22Rv1 (cell line): ENCODE data around the gene LBHD2.

Experiments
- ZFX ChIP-seq: fragments of 450-650 bp; IDR thresholded peaks from 2 replicates; pipeline ENCODE4 v1.6.1; 2017; ENCODE audit warnings: antibody characterized with exemption, borderline replicate concordance
- TF ChIP-seq, protein P1 (sequence below): fragments of 450-650 bp; IDR thresholded peaks from 2 replicates; pipeline ENCODE4 v1.5.1; 2017; ENCODE audit warnings: mild to moderate bottlenecking

DNA sequence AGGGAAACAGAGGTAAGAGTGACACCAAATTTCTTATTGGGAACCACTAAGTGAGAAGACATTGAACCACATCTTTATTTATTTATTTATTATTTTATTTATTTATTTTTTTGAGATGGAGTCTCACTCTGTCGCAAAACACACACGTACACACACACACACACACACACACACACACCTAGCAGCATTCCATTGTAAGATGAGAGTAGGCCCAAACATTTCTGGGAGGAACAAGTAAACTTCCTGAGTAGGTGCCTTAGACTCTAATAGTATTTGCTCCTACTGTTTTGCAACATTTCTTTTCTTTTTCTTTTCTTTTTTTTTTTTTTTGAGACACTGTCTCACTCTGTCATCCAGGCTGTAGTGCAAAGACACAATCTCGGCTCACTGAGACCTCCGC, 19.6 kb upstream of the LBHD2 start:
- TF ChIP-seq, protein P1, sequence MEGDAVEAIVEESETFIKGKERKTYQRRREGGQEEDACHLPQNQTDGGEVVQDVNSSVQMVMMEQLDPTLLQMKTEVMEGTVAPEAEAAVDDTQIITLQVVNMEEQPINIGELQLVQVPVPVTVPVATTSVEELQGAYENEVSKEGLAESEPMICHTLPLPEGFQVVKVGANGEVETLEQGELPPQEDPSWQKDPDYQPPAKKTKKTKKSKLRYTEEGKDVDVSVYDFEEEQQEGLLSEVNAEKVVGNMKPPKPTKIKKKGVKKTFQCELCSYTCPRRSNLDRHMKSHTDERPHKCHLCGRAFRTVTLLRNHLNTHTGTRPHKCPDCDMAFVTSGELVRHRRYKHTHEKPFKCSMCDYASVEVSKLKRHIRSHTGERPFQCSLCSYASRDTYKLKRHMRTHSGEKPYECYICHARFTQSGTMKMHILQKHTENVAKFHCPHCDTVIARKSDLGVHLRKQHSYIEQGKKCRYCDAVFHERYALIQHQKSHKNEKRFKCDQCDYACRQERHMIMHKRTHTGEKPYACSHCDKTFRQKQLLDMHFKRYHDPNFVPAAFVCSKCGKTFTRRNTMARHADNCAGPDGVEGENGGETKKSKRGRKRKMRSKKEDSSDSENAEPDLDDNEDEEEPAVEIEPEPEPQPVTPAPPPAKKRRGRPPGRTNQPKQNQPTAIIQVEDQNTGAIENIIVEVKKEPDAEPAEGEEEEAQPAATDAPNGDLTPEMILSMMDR: no peak
- TF ChIP-seq ZFX: no peak
